HG03108 (cell line): ENCODE measurements around the gene ENAM.

Experiments used
- ATAC-seq: cut with Tn5 transposase; IDR thresholded peaks from one replicate; pipeline ENCODE4 v1.9.1; 2021; ENCODE audit warnings: moderate library complexity; ENCODE audit not compliant: unreplicated experiment

ENAM gene

GRCh38 chr4:70628444-70628843 is at the start of gene ENAM:
ENAM (plus strand) TSS chr4:70628744; CDS start chr4:70629501, 757 bp downstream.
- no peak for ATAC-seq

- no peak for ATAC-seq
These were observed 46.6 kb upstream of the ENAM start for GRCh38 chr4:70581980-70582379.

- no peak for ATAC-seq
These were observed 44.4 kb upstream of the ENAM start for GRCh38 chr4:70583952-70584834.

- no peak for ATAC-seq
These were observed 41.7 kb upstream of the ENAM start for GRCh38 chr4:70586841-70587240.

DNA sequence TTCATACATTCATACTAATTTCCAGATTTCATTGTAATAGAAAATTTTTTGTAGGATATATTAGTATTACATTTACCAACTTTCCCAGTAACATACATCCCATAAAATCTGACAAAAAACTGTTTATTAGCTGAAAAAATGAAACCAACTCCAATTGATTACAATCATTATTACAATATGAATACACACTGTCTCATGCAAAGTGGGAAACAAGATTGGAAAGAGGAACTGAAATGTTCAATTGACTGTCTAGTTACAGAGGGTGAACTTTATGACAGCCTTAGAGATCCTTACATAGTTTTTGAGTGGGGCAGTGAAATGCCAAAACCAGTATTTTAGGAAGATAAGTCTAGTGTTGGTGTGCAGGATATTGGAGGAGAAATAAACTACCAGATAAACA is 38.8 kb upstream of the ENAM start:
- peak; percentile 83 for ATAC-seq

DNA sequence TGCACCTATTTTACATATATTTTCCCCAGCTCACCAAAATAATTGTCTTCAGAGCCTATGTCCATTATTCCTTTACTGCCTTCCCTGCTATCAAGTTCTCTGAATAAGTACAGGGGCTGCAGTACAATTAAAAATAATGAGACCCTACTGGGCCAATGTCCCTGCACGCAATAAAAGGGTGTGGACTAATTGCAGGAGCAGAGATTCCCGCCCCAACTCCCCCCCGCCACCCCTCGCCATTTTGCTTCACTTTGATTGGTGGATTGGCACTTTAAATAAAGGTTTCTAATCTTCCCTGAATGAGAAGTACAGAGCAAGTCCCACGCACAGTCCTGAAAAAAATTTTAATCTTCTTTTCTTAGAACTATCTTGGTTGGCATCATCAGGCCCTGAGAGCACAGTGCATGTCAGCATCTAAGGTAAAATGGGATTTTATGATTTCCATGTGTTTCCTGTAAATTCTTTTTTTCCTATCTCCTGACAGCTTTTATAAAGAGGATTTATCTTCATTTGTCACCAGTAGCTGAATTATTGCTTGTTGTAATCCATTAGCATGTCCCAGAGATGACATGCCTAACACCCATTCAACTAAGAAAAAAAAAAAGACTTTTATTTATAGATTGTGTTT is 36.5 kb upstream of the ENAM start, which contains the start of gene AMBN:
TSS of gene AMBN (plus strand) at position 302 of the 628 bp plus-strand sequence. CDS start at position 405, 103 bp downstream.
- no peak for ATAC-seq

DNA sequence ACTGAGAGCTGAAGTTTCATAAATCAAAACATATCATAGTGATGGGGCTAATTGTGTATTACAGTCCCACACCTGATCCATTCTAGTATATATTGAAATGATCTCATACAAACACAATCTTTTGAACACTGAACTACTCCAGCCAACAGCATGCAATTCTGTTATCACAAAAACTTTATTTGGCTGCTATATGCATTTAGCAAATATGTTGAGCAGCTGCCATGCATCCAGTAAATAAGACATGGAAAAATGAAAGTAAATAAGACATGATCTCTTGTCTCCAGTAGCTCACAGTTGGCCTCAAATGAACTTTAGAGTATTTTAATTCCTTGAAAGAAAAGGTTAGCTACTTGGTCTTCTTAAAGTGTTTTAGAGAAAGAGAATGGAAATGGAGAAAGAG is 34.3 kb upstream of the ENAM start:
- ATAC-seq = no peak

DNA sequence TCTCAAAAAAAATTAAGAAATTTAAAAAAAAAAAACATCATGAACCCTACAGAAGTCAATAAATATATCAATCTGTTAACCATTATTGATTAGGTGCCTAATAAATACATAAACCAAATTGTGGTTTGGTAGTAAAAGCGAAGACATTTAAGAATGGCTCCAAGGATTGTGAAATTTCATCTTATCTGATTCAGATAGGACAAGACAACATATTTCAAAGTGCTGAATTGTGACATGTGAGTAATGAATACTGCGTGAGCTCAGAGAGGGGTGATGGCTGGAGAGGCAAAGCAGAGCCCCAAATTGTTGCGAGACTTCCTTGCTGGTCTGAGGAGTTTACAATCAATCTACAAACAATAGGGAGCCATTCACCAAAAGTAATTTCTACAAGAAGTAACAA is 28.2 kb upstream of the ENAM start:
- ATAC-seq = no peak

DNA sequence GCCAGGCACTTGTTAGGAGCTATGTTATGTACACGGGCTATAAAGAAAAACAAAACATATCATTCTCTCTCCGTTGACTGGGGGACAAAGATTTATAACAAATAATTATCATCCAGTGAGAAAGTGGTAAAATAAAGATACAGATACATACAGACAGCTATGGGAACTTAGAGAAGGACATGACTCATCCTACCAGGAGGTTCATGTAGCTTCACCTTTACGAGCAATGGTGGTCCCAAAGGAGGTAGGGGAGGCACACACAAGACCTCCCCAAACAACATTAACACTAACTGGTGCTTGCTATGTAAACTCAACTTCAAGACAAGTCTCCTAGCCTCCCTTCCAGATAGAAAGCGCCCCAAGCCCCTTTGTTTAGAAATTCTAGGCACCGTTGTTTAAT is 27.6 kb upstream of the ENAM start:
- ATAC-seq = no peak

DNA sequence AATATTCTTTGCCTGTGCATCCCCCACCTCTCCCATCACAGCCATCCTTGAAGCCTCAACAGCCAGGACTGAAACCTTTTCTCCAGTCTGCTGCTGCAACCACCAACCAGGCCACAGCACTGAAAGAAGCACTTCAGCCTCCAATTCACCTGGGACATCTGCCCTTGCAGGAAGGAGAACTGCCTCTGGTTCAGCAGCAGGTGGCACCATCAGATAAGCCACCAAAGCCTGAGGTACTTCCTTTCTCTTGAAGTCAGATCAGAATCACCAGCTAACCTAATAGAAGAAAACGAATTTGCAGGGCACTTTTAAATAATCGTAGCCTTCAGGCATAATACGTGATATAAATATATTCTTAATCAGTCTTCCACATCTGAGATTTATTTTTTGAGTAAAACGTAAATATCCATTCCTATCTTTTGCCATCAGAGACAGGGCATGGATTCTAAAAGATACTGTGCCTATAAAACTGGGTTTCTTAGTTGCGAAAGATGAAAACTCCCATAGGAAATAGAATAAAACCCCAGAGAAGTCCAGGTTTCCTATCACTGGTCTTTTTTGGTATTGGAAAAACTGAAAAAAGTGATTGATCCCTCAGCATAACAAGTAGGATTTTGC is 27.0 kb upstream of the ENAM start:
- ATAC-seq = peak; percentile 95

DNA sequence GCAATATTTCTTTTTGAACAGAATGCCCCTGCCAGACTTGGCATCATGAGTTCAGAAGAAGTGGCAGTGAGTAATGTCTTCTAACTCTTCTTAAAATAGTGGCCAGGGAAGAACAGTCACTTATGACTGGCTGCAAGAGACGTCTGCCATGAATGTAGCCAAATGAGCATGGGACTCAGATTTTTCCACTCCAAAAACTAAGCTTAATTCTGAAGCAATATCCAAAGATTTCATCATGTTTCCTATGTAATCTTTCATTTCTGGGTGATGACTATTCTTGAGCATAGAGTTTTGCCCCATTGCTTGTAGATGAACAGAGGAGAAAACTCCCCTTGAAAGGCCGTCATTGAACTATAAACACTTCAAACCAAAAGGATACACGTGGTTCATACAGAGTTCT is 24.7 kb upstream of the ENAM start:
- ATAC-seq = no peak

DNA sequence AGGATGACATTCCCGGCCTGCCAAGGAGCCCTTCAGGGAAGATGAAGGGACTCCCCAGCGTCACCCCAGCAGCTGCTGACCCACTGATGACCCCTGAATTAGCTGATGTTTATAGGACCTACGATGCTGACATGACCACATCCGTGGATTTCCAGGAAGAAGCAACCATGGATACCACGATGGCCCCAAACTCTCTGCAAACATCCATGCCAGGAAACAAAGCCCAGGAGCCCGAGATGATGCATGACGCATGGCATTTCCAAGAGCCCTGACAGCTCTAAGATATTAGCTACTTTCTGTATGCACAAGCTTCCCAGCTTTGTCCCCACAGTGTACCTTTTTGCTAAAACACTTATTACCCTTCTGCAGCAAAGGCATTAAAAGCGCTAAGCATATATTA is 22.1 kb upstream of the ENAM start:
- ATAC-seq = no peak

- ATAC-seq = no peak
These were observed 21.1 kb upstream of the ENAM start for GRCh38 chr4:70607334-70607853.

- no peak for ATAC-seq
These were observed 20.2 kb upstream of the ENAM start for GRCh38 chr4:70608324-70608723.

DNA sequence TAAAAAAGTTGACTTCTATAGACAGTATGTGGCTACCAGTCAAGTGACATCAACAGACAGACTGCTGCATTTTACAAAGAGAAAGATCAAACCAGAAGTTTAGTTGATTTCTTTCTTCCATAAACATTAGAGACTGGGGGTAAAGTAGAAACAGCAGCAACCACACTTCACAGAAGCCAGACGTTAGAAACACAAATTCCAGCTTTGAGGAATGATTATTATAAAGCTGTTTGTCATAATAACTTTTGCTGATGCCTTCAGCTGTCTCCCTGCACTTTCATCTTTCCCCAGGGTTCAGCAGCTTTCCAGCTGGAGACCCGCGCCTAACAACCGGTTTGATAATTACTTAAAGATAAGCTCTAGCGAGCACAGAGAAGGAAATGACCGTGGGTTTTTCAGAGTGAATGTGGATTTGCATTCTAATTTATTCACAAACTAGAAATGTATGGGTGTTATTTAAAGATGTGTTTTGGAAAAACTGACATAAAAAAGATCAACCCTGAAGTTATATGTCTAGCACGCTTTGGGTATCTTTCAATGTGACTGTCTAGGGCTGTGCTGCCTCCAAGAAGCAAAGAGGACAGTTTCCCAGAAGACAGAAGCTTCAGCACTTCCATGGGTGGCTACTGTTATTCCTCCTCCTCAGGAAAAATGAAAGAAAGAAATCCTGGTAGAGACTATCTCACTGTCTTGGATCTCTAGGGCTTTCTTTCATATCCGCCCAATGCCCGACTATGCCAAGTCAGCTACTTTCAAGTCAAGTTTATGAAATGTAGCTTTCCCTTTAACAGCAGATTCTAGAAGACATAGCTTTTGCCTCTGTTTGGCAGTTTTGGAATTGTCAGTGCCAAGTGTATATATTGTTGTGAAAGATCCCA is 15.0 kb upstream of the ENAM start:
- ATAC-seq = peak; percentile 47

DNA sequence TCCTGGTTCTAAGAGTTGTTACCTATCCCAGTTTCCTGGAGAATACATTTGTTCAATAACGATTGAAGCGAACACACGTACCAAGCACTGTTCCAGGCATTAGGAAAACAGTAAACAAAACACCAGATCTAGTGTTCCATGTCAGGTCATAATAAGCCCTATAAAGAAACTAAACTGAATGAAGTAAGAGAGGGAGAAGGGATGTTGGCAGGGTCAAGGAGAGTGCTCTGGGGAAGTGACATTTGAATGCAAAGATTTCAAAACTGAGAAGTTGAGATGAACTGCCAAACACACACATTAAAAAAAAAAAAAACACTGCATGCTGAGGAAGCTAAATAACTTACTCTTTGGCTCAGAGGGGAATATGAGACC is 14.4 kb upstream of the ENAM start:
- ATAC-seq = no peak

DNA sequence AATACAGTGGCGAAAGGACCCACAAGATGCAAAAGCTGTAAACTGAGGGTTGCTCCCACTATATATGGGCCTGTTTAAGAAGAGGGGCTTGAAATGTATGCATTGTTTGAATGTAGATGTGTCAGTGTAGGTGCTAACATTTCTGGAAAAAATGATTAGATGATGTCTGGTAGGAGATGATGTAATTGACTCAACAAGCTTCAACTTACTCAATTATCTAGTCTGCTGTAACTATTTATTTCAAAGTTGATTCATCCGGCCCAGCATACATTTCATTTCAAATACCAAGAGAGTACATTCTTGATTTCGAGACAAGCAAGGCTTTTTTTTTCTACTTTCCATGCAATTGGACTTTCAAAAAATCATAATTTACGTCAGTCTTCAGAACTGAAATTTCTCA is 9.3 kb upstream of the ENAM start:
- ATAC-seq = no peak

- ATAC-seq = no peak
These were observed 8.8 kb upstream of the ENAM start for GRCh38 chr4:70619778-70620177.

DNA sequence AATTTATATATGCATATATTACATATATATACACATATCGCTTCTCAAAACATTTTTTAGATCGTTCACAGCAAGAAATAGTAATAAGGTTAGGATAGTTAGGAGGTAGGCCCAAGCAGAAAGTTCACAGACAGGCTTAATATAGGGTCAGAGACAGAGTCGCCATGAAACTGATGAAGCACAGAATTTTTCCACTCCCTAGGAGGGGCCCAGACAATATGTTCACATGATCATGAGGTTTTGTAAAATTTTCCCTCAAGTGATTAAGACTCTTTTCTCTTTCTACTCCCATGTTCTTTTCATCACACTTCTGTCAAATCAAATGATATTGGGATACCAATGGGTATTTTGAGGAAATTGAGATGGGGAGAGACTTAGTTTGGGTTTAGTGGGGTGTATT is 5.2 kb upstream of the ENAM start:
- no peak for ATAC-seq

DNA sequence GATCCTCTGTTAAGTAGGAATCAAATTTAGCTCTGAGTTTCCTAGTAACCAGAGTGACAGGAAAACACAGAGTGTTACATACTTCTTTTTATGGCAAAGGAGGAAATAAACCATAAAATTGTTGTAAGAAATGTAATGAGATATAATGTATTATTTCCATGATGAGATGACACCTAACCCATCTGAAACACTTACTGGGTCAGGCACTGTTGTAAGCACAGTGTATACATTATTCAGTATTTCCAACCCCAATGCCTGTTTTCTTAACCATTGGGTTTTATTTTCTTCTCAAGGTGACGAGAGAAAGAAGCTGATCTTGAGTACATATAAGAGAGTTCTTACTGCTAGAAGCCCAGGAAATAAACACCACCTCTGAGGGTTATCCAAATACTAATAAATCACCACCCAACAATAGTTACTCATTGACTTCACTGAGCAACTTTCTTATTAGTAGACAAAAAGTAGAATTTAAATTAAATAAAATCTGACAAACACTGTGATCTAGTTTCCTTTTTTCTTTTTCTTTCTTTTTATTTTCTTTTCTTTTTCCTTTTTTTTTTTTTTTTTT is 4.2 kb upstream of the ENAM start:
- ATAC-seq = no peak
